GM19328 (cell line): ENCODE results near the gene MEOX2.

Experiments
- ATAC-seq: cut with Tn5 transposase; IDR thresholded peaks from one replicate; pipeline ENCODE4 v1.9.1; 2021; ENCODE audit warnings: mild to moderate bottlenecking, moderate library complexity; ENCODE audit not compliant: unreplicated experiment

The MEOX2 gene

DNA sequence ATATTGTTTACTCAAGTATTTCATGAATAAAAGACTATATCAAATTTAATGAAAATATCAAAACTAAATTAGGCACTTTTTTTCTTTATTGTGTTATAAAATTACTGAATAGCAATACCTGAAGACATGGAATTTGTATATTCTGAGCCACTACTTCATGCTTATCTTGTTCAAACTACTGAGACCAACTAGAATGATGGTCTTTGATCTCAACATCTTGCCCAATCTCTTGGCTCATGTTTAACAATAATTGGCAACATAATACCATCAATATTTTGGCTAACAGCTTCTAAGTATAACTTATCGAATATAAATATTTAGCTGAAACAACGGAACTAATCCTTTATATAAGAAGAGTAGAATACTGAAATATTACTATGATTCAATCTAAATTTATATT, 68.2 kb downstream of the MEOX2 start:
- no peak for ATAC-seq

DNA sequence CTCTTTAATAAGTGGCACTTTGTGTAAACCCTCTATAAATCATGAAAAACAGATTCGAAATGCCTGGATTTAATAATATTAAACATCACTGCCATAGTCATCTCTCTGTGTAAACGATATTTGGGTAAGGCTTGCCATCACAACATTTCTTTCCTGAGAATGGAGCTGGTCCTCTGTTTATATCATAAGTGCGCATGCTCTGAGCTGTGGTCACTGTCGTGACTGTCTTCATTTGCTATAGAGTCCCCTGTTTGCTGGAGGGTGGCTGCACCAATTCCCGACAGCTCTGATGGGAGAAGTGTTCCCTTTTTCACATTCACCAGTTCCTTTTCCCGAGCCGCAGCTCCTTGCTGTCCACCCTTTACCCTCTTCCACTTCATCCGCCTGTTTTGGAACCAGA, 74.3 kb downstream of the MEOX2 start:
- ATAC-seq = no peak

DNA sequence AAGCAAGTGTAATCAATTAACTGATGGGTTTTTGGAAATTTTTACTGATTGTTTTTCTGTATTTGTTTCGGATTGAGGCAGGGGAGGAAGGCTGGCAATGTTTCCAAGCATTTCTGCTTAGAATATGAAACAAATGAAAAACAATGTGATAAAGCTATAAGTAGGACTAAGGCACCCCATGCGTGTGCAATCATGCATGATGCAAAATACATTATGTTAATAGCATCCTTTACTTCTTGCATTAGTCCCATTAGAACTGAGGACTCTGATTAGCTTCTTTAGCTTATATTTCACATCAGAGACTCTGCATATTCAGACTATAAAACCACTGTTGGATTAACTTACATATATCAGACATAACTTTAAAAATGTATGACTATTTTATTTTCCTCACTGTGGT, 76.0 kb downstream of the MEOX2 start:
- no peak for ATAC-seq

DNA sequence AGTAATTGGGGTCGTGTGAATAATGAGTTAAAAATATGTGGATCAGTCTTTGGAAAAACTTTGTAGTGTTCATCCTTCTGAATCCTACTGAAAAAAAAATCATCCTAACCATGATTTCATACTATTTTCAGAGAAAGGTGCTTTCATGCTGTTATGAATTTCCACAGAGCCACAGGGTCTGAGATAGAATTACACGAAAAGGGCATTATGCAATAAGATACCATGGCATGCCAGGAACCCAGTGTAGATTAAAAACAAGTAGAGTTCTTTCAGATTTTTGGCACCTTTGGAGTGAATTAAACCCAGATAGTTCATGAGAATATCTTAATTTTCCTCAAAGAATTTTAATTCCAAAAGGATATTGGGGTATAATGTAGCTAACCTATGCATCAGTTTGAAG, 77.2 kb downstream of the MEOX2 start:
- no peak for ATAC-seq

DNA sequence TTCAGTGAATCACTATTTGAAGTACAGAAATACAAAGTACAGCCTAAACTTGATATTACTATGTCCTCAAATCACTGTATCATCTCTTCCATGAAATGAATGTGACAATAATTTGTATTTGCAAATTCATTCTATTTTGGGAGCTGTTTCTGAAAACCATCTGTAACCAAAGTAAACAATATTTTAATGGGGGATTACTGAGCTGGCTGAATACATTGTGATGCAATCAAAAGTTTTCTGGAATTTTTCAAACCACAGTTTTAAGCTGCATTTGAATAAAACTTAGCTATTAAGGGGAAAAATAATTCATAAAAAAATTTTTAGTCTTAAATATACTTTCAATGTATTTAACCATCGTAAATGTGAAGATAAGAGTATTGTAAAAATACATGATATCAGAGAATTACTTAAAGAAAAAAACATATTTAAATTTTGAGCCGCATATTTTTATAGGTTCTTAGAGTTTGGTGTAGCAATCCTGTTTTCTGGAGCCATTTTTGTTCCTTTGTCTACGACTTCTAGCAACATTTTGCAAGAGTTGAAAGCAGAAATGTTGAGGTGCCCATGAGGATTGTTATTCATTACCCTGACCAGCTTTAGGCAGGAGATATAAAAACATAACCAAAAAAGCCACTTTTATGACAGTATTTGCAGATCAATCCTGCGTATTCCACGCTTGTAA, 78.8 kb downstream of the MEOX2 start:
- ATAC-seq = no peak

DNA sequence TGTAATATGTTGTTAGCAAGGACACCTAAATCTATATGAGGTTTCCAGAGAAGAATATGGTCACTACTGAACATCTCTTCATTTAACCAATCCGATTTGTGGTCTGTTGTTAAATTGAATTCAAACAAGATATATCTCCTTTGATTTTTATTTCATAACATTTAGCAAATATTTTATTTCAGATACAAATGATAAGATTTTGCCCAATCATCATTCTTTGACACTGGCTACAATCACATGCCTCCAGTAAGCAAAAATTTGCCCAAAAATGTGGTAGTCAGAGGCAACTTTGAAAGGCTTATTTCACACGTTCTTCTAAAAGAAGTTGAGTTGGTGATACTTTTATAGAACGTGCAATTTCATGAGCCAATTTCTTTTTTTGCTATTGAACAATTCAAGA, 79.9 kb downstream of the MEOX2 start:
- no peak for ATAC-seq

DNA sequence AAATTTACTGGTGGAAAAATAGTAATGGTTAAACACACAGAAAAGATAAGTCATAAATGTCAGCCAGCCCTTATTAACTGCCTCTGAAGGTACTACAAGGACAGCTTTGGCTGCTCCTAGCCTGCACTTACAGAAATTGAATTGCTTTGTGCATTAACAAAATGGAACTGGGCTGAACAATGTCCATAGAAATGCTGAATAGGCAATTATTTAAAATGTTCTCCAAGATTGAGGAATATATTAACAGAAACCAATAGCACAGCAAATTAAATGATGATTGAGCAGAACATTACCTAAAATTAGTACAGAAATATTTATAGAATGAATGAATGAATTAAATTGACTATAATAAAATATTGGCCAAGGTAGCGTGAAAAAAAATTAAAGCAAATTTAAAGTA, 82.3 kb downstream of the MEOX2 start:
- no peak for ATAC-seq

DNA sequence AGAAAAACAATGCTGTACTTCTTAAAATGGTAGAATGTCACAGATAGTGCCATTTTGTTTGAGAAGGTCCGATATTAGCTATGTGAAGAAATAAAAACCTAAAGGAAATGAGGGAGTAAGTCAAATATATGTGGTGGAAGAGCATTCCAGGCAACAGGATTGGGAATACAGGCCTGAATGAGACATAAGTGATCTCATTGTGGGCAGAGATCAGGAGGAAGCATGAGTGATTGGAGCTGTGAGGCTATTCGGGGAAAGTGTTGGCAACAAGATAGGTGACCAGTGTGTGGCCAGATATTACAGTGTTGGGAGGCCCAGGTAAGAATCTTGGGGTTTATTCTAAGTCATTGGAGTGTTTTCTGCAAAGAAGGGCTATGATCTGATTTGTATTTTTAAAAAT, 83.4 kb downstream of the MEOX2 start:
- no peak for ATAC-seq

DNA sequence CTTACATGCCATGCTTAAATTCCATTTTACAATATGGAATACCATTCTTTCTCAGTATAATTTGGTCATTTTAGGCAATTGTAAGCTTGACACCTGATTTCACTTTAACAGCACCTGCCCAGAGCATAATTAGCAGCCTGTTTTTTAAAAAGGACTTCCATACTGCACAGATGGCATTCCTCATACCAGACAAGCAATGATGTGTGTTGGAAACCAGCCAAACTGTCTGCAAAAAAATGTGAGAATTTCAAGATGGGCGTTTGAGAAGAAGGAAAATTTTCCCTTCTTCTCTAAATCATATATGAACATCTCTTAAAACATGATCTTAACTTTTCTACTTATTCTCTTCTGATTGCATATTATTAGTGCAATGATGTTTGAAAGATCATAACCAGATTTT, 84.2 kb downstream of the MEOX2 start:
- no peak for ATAC-seq

DNA sequence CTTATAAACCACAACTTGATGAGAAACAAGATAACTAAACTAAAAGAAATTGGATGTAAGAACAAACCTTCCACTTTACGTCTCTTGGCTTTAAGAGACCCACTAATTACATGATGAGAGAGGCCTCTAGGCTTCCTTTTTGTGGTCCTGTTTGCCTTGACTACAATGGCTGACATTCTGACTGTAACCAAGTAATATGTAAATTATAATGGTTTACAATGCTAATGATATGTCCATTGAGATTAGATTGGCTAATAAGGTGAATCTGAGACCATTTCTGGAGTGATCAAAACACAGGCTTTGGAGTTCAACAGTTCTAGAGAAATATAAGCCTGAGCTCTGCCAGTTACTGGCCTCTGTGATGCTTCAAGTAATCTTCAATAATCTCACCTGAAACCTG, 85.3 kb downstream of the MEOX2 start:
- no peak for ATAC-seq

DNA sequence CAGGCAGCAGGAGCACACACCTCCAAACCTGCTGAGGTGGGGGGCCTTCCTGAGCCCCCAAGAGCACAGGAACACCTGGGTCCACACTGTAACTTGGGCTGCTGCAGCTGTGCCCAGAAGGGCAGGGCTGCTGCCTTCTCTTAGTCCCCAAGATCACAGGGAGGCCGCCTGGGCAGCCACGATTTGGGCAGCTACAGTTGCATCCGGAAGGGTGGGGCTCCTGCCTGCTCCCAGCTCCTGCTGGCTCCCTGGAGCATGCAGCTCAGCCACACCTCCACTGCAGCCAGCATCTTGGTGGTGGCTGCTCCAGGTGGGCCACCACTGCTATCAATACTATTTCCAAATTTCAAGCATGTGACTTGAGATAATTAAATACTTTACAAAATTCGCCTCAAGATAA, 86.2 kb downstream of the MEOX2 start:
- ATAC-seq = no peak

DNA sequence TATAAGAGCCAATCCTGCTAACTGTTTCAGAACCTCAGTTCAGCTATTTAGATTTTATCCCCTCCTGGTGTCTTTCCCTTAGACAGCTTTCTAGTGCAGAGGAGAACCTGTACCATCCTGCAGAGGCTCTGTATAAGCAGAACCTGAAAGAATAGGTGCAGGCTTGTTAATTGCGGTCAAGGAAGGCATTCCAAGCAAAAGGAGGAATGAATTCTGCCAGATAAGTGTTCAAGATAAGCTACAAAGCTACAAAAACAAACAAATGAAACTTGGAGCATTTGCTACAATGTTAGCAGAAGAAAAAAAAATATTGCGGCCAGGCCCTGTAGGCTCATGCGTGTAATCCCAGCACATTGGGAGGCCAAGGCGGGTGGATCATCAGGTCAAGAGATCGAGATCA, 92.0 kb downstream of the MEOX2 start:
- no peak for ATAC-seq

DNA sequence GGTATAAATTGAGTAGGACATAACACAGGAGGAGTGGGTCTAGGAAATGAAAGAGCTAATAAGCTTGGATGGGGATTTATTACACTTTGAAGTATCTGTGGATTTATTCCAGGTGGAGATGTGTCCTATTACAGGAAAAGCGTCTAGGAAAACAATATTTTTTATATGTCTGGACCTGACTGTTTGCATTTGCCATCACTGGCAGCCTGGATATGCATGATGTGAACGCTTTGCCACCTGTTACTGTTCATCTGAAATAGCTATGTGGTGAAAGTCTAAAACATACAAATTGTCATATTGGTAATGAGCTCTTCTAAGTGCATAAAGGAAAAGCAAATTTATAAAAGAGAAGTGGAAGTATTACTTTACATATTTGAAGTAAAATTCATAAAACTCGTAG, 93.1 kb downstream of the MEOX2 start:
- no peak for ATAC-seq

DNA sequence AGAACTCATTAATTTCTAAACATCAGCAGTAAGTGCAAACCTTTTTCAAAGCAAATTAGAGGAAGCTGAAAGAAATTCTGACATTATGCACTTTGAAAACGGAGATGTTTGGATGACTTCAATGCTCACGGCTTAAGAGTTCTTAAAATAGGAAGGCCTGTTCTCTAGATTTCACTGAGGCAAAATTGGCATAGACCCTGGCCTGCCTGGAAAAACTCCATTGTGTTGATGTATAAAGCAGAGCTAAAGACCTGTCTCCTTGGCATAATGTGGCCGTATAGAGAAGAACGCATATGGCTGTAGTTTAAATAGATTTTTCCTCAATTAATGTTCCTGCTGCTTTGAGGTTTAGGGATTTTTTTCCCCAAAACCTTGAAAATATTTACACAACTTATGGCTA, 100.2 kb downstream of the MEOX2 start:
- no peak for ATAC-seq

DNA sequence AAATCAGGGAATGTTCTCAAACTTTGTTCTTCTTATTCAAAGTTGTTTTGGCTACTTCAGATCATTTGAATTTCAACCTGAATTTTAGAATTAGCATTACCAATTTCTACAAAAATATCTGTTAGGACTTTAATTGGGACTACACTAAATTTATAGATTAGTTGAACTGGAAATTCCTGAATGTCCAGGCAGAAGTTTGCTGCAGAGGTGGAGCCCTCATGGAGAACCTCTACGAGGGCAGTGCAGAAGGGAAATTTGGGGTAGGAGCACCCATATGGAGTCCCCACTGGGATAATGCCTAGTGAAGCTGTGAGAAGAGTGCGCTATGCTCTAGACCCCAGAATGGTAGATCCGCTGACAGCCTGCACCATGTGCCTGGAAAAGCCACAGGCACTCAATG, 101.9 kb downstream of the MEOX2 start:
- ATAC-seq = no peak

DNA sequence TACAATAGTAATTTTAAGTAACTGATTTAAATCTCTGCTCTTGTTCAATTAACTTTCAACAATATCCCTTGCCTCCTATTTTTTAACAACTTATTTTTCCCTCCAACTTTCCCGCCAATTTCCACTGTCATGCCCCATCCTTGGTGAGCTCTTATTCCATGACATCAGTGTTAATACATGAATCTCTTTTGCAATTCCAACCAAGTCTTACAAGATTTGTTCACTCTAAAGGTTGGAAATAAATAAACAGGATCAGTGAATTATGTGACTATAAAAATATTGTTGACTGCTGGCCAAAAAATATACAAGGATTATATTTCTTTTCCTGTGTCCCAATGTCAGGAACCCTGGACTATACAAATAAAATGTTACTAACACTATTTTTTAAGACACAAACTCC, 103.7 kb downstream of the MEOX2 start:
- no peak for ATAC-seq

DNA sequence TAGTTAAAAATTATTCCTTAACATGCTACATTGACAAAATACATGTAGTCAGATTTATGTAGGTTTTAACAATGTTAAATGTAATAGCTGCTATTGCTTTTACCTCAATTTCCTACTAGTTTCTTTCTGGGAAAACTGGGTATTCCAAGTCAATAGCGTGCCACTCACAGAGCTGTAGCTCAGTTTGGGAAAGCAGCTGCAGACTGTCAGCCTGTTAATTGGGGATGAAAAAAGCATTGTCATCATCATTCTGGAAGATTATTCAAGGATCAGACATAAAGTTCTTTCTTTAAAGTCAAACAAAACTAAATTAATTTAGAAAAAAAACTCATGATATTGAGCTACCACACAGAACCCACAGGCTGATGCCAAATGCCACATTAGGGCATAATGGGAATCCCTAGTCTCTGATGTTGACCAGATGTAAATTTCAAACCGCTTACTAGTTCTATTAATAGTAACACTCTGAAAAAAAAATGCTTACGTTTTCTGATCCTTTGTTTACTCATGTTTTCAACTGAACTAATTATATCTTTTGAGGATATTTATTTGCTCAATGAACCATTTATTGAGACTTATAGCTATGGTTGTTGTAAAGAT, 105.0 kb downstream of the MEOX2 start:
- no peak for ATAC-seq

DNA sequence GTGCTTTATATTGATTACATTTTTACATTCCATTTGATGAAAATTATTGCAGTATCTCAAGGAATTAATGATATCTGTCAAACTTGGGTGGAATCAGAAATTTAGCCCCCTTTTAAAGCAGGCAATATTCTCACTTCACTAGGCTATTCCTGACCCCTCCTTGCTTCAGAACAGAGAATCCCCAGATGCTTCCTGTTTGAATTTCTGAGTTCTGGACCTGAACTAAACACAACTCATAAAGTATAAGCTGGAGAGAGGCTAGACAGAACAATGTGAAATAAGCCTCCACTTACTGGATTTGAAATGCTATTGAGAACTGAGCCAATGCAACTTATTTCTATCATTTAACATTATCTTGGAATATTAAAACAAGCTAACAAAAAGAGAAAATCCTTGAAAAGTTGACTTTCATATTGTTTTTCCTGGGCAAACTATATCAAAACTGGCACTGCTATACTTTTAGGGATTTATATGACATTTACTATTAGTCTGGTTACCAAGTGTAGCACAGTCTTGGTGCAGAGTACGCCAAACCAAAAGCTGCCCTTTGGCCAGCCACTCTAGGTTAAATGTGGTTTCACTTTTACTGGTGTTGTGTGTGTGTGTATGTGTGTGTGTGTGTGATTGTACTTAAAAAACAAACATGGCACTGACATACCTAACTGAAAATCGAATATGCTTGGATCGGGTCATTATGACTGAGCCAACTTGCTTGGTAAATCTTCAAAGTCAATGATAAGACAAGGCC, 105.7 kb downstream of the MEOX2 start:
- ATAC-seq = no peak

DNA sequence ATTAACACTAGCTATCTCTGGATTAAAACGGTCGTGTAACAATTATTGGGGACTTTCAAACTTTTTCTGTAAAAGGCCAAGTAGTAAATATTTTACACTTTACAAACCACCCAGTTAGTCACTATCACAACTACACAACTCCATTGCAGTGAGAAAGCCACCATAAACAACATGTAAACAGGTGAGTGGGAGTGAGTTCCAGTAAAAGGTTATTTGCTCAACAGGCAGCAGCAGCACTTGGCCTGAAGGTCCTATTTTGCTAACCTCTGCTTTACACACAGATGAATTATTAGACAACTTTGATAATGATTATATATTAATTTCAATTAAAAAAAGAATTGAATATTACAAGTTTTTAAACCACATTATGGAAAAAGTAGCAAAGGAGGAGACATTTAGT, 108.9 kb downstream of the MEOX2 start:
- ATAC-seq = no peak

DNA sequence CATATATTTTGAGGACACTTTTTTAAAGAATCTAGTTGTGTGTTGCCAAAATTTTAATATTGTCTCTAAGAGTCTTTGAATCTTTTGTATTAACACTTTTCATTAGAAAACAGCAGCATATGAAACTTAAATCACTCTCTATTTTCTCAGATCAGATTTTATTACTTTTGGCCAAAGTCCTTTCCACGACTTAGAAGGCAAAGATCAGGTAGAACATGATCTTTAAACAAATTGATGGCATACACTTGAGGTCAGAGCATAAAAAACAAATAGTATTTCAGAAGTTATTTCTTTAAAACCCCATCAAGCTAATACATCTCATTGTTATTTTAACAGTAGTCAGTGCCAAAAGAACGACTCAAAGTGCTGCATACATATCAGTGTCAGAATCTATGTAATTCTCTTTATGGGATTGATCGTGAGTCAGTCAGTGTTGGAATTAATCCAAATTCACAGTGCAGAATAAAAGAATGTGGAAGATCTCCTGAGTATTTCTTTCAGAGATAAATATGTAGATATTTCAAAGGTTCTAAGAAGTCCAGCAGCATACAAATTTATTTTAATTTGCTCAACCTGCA, 115.1 kb downstream of the MEOX2 start:
- no peak for ATAC-seq

DNA sequence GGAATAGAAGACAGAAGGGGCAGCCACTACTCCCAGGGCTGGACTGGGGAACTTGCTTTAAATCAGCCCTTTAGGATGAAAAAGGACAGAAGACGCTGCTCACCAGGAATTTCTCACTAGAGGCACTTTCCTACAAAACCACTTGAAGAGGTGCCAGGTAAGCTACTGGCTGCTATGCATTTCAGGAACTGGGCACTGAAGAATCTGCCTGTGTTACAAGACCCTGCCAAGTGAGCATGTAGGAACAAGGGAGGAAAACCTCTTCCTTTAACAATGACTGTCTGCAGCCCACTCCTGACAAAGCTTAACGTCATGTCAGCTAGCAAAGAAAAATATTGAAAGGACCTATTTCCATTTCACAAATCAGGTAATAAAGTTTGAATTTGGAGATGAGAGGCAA, 118.8 kb downstream of the MEOX2 start:
- no peak for ATAC-seq

DNA sequence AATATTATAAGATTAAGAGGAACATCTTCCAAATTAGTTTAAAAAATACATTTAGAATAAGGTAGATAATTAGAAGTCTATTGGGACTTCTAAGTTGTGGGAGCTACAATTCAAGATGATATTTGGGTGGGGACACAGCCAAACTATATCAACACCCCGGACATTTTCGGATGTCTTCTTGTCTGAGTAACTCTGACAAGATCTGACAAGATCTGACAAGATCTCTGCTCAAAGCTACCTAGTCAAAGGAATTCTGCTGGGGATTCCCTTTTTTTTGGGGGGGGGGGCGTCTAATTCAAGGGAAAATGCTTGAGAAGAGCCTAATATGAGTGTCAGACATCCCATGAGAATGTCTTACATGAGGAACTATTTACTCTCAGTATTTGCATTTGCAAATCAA, 119.4 kb downstream of the MEOX2 start:
- ATAC-seq = no peak
